ENCODE data around the gene DICER1. TPM values are rescaled to one million over a fixed set of nuclear protein-coding genes. Genes with fewer than 3 reads are reported as not detected.

Gene DICER1
- total RNA-seq, 4 donors from 2014 or later = 81.6 to 103 (median 88.8) TPM

GRCh38 chr14:95185033-95185766 lies 27.9 kb upstream of the DICER1 start:
- H3K4me3 ChIP-seq = no peak overlapping the region
- intact Hi-C loops (cut with DNase I; ENCODE audit: low total_unique reads) = no loop called here
- peak overlapping the region; percentile 49 to 67 for H3K27ac ChIP-seq
- TF ChIP-seq POLR2A (IDR thresholded peaks at IDR 0.05) = no peak
- TF ChIP-seq CTCF (IDR thresholded peaks at IDR 0.05) = no peak
- no peaks in the 10 kb centered on the region for H3K9me3 ChIP-seq
- DNase-seq = peak; percentile 57 to 59
- no peaks in the 10 kb centered on the region for H3K27me3 ChIP-seq
- H3K36me3 ChIP-seq = no peaks in the 10 kb centered on the region
- no peaks in the 10 kb centered on the region for H3K4me1 ChIP-seq

GRCh38 chr14:95184413-95184790 lies 27.1 kb upstream of the DICER1 start:
- intact Hi-C loops (cut with DNase I; ENCODE audit: low total_unique reads) = no loop called here
- TF ChIP-seq CTCF (IDR thresholded peaks at IDR 0.05) (no peak), POLR2A (IDR thresholded peaks at IDR 0.05) (no peak)
- Histone ChIP-seq H3K4me1 (no peaks in the 10 kb centered on the region), H3K36me3 (no peaks in the 10 kb centered on the region), H3K27ac (peak overlapping the region; percentile 16 to 67), H3K27me3 (no peaks in the 10 kb centered on the region), H3K9me3 (no peaks in the 10 kb centered on the region), H3K4me3 (no peak overlapping the region)
- peak in 1 of 2 donors; percentile 34 for DNase-seq

GRCh38 chr14:95183532-95184412 lies 26.4 kb upstream of the DICER1 start:
- no peaks in the 10 kb centered on the region for H3K36me3 ChIP-seq
- intact Hi-C loops (cut with DNase I; ENCODE audit: low total_unique reads) = no loop called here
- no peak overlapping the region for H3K4me3 ChIP-seq
- DNase-seq = no peak
- TF ChIP-seq POLR2A (IDR thresholded peaks at IDR 0.05) (peak in 1 of 2 donors; percentile 11), CTCF (IDR thresholded peaks at IDR 0.05) (no peak)
- H3K27ac ChIP-seq = peak overlapping the region; percentile 16 to 67
- H3K4me1 ChIP-seq = no peaks in the 10 kb centered on the region
- no peaks in the 10 kb centered on the region for H3K27me3 ChIP-seq
- H3K9me3 ChIP-seq = no peaks in the 10 kb centered on the region

- peak overlapping the region; percentile 16 to 67 for H3K27ac ChIP-seq
- H3K36me3 ChIP-seq = no peaks in the 10 kb centered on the region
- H3K27me3 ChIP-seq = no peaks in the 10 kb centered on the region
- no peaks in the 10 kb centered on the region for H3K4me1 ChIP-seq
- no peaks in the 10 kb centered on the region for H3K9me3 ChIP-seq
- no peak overlapping the region for H3K4me3 ChIP-seq
- intact Hi-C loops (cut with DNase I; ENCODE audit: low total_unique reads) = no loop called here
- TF ChIP-seq CTCF (IDR thresholded peaks at IDR 0.05) = no peak
- no peak for TF ChIP-seq POLR2A (IDR thresholded peaks at IDR 0.05)
- DNase-seq = no peak
Observed at GRCh38 chr14:95183082-95183481, 25.8 kb upstream of the DICER1 start.

- no peaks in the 10 kb centered on the region for H3K27me3 ChIP-seq
- intact Hi-C loops (cut with DNase I; ENCODE audit: low total_unique reads) = no loop called here
- H3K9me3 ChIP-seq = no peaks in the 10 kb centered on the region
- no peaks in the 10 kb centered on the region for H3K4me1 ChIP-seq
- TF ChIP-seq POLR2A (IDR thresholded peaks at IDR 0.05) = no peak
- no peak for TF ChIP-seq CTCF (IDR thresholded peaks at IDR 0.05)
- DNase-seq = no peak
- peak overlapping the region in 1 of 2 donors; percentile 67 for H3K27ac ChIP-seq
- no peaks in the 10 kb centered on the region for H3K36me3 ChIP-seq
- H3K4me3 ChIP-seq = no peak overlapping the region
Observed at GRCh38 chr14:95182379-95182778, 25.1 kb upstream of the DICER1 start.
